ENCODE results near the gene ITGB7.

DNA sequence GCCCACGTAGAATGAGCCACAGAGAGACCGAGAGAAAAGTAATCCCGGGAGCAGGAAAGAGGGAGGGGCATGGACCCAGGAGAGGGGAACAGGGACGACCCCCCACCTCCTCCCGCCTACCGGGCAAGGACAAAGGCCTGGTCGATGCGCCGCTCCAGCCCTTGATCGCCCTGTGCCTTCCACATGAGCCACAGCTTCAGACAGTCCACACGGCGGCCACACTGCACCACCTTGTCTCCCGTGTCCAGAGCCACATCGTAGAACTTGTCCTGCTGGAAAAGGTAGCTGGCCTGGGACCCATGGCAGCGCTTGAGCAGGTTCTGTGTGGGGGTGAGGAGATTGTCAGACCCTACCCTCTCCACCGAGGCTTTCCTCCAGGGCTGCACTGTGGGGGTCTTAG is 47.1 kb downstream of the ITGB7 start:
- TF ChIP-seq, protein P1, sequence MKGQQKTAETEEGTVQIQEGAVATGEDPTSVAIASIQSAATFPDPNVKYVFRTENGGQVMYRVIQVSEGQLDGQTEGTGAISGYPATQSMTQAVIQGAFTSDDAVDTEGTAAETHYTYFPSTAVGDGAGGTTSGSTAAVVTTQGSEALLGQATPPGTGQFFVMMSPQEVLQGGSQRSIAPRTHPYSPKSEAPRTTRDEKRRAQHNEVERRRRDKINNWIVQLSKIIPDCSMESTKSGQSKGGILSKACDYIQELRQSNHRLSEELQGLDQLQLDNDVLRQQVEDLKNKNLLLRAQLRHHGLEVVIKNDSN (IDR thresholded peaks at IDR 0.05), result no peak
- TF ChIP-seq TAF1 (IDR thresholded peaks at IDR 0.05; ENCODE audit: low read depth) (no peak), FOXM1 (IDR thresholded peaks at IDR 0.05; ENCODE audit: borderline replicate concordance, low read depth) (no peak), EP300 (IDR thresholded peaks at IDR 0.05; ENCODE audit: borderline replicate concordance) (no peak), TEAD4 (IDR thresholded peaks at IDR 0.05) (no peak), RAD21 (IDR thresholded peaks at IDR 0.05; ENCODE audit: low read depth) (no peak), YY1 (IDR thresholded peaks at IDR 0.05; ENCODE audit: low read depth) (no peak), NFIC (IDR thresholded peaks at IDR 0.05) (no peak), CEBPB (IDR thresholded peaks at IDR 0.05) (no peak), ZBTB7A (IDR thresholded peaks at IDR 0.05; ENCODE audit: low read depth) (no peak), EGR1 (IDR thresholded peaks at IDR 0.05) (no peak)
- TF ChIP-seq, protein P2, sequence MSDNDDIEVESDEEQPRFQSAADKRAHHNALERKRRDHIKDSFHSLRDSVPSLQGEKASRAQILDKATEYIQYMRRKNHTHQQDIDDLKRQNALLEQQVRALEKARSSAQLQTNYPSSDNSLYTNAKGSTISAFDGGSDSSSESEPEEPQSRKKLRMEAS (IDR thresholded peaks at IDR 0.05), result no peak
- TF ChIP-seq, protein P3, sequence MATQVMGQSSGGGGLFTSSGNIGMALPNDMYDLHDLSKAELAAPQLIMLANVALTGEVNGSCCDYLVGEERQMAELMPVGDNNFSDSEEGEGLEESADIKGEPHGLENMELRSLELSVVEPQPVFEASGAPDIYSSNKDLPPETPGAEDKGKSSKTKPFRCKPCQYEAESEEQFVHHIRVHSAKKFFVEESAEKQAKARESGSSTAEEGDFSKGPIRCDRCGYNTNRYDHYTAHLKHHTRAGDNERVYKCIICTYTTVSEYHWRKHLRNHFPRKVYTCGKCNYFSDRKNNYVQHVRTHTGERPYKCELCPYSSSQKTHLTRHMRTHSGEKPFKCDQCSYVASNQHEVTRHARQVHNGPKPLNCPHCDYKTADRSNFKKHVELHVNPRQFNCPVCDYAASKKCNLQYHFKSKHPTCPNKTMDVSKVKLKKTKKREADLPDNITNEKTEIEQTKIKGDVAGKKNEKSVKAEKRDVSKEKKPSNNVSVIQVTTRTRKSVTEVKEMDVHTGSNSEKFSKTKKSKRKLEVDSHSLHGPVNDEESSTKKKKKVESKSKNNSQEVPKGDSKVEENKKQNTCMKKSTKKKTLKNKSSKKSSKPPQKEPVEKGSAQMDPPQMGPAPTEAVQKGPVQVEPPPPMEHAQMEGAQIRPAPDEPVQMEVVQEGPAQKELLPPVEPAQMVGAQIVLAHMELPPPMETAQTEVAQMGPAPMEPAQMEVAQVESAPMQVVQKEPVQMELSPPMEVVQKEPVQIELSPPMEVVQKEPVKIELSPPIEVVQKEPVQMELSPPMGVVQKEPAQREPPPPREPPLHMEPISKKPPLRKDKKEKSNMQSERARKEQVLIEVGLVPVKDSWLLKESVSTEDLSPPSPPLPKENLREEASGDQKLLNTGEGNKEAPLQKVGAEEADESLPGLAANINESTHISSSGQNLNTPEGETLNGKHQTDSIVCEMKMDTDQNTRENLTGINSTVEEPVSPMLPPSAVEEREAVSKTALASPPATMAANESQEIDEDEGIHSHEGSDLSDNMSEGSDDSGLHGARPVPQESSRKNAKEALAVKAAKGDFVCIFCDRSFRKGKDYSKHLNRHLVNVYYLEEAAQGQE (IDR thresholded peaks at IDR 0.05; ENCODE audit: low read depth), result no peak
